Suprapubic skin (tissue), 4 donors: ENCODE measurements around the gene NSF. TPM values are rescaled to one million over a fixed set of nuclear protein-coding genes. Genes with fewer than 3 reads are reported as not detected.
"Not testable (repeated sequence)": the region's sequence is repeated elsewhere in the genome, so short reads cannot be mapped to it uniquely, and the experiment has no call there.

Experiments
- DNase-seq, 2 donors: peaks; one replicate each; pipeline ENCODE4 v3.0.0-alpha.2; 2019; ENCODE audit warnings: low spot score in 2 of 2
- H3K27ac ChIP-seq: fragments of 200-600 bp; sonication (generic); one replicate; pipeline ENCODE4 v1.5.1; 2019
- H3K27me3 ChIP-seq: fragments of 200-600 bp; sonication (generic); one replicate; pipeline ENCODE4 v1.5.1; 2019
- H3K36me3 ChIP-seq: fragments of 200-600 bp; sonication (generic); one replicate; pipeline ENCODE4 v1.5.1; 2019
- H3K4me1 ChIP-seq: fragments of 200-600 bp; sonication (generic); one replicate; pipeline ENCODE4 v1.5.1; 2019
- H3K4me3 ChIP-seq: fragments of 200-600 bp; sonication (generic); one replicate; pipeline ENCODE4 v1.5.1; 2019; ENCODE audit warnings: mild to moderate bottlenecking
- H3K9me3 ChIP-seq: fragments of 200-600 bp; sonication (generic); one replicate; pipeline ENCODE4 v1.5.1; 2019
- WGBS: methylation state at CpG from one replicate; pipeline ENCODE4 v1.1.5; 2018; 5-methylcytosine and 5-hydroxymethylcytosine counted together
- total RNA-seq, 4 donors: library from RNA; depleted of rRNA; stranded (reverse); fragments of >200 nt; gene quantifications; one replicate each; pipeline ENCODE4 v1.1.0, GENCODE V29; 2016

NSF gene
- 10 to 100 TPM; 20.3 to 41.9 (median 29.0) TPM for total RNA-seq

DNA sequence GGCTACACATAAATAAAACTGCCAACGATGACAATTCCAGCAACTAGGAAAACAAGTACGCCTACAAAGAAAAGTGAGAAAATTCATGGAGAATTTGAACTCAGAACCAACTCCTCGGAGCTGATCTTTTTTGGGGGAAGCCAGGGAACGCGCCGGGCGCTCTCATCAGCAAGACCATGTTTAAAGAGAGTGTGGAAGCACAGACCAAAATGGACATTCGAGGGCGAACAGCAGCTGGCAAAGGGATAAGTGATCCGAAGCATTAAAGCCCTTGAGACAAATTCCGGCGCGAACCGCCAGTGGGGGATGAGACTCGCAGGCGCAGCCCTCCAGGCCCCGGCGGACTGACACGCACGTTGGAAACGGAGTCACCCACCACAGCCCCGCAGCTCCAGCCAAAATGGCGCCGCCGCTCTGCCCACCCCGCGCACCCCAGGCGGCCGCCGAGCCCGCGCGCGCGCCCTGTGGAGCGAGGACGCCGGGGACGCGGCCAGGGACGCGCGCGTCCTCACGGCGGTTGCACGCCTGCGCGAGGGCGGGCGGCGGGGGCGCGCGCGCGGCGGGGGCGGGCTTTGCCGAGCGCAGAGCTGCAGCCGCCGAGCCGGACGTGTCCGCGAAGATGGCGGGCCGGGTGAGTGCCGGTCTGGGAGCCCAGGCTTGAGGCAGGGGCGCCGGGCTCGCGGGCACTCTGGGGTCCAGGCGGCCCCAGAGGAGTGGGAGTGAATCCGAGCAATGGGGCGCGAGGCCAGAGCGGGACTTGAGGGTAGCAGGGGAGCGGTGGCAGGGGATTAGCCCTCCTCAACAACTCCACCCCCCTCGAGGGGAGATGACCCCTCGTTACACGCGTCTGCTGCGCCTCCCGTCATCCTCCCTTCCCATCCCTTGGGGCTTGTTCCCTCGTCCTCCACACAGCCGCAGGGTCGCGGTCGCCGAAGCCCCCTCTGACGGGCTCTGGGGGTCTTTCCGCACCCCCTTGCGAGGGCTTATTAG is at the start of gene NSF:
Gene NSF, plus strand, starts transcription at position 513 of the 990 bp plus-strand sequence. Its CDS starts 107 bp downstream, at position 620.
- not testable (repeated sequence) for H3K36me3 ChIP-seq, DNase-seq, H3K27ac ChIP-seq, H3K9me3 ChIP-seq, H3K27me3 ChIP-seq, H3K4me3 ChIP-seq, H3K4me1 ChIP-seq
- WGBS = no CpG with 5 or more reads among the region's 95 CpGs

DNA sequence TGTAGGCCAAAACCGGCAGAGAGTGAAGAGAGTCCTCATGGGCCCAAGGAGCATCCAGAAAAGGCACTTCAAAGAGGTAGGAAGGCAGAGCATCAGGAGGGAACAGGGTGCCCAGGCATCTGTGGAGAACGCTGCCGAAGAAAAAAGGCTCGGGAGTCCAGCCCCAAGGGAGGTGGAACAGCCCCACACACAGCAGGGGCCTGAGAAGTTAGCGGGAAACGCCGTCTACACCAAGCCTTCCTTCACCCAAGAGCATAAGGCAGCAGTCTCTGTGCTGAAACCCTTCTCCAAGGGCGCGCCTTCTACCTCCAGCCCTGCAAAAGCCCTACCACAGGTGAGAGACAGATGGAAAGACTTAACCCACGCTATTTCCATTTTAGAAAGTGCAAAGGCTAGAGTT is 41.9 kb upstream of the NSF start:
- H3K9me3 ChIP-seq, H3K4me3 ChIP-seq, H3K27me3 ChIP-seq, H3K27ac ChIP-seq, H3K36me3 ChIP-seq, DNase-seq, H3K4me1 ChIP-seq: not testable (repeated sequence)
- WGBS = 86% methylated on average over 9 of the region's 10 CpGs

DNA sequence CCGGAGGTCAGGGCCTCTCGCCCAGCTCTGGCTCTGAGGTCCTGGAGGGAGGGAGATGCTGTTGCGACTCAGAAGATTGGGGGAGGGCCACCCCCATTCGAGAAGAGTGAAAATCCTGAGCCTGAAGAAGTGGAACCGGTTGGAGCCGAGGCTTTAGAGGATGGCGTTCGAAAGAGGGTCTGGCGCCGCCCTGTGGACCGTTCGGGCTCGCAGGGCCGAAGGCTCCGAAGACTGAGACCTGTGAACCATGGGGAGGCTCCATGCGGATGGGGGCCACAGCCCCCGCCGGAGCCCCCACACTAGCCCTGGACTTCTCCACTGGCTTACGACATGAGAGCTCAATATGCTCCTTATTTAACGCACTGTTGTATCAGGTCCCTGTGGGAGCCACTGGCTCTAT is 31.3 kb upstream of the NSF start:
- not testable (repeated sequence) for H3K27ac ChIP-seq, H3K4me3 ChIP-seq
- no CpG with 5 or more reads among the region's 20 CpGs for WGBS

DNA sequence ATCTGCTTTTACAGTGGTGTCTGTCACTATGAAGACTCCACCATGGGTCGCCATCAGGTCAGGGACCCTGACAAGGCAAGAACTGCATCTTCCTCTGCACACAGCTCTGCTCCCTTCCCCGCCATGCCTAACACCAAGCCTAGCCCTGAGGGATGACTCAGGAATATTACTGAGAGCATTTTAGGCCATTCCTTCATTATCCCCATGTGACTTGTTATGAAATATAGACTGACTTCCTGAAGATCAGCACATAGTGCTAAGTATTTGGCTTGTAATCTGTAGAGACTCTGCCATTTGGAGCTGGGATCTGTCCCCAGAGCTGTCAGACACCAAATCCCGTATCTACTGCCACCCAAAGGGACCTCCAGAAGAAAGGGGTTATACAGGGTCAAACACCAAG is 30.4 kb upstream of the NSF start:
- no CpG with 5 or more reads among the region's 3 CpGs for WGBS
- not testable (repeated sequence) for DNase-seq, H3K9me3 ChIP-seq, H3K27ac ChIP-seq, H3K4me1 ChIP-seq, H3K27me3 ChIP-seq, H3K36me3 ChIP-seq, H3K4me3 ChIP-seq

More for the DNA sequence above, 31.3 kb upstream of the NSF start:
- not testable (repeated sequence) for H3K9me3 ChIP-seq, H3K36me3 ChIP-seq, H3K27me3 ChIP-seq, DNase-seq, H3K4me1 ChIP-seq

- not testable (repeated sequence) for DNase-seq, H3K27ac ChIP-seq, H3K4me1 ChIP-seq, H3K27me3 ChIP-seq, H3K4me3 ChIP-seq, H3K9me3 ChIP-seq, H3K36me3 ChIP-seq
- WGBS = no CpG with 5 or more reads among the region's 2 CpGs
Observed at GRCh38 chr17:46566284-46566683, 24.2 kb upstream of the NSF start.

DNA sequence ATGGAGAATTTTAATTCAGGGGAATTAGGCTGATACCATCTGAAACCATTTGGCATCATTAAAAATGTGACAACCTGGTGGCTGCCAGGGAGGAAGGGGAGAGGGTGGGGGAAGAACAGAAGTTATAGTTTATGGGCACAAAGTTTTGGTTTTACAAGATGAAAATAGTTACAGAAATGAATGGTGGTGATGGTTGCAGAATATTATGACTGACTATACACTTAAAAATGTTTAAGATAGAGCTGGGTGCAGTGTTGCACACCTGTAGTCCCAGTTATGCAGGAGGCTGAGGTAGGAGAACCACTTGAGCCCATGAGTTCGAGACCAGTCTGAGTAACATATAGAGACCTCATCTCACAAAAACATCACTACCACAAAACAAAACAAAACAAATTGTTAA is 23.5 kb upstream of the NSF start:
- H3K27ac ChIP-seq, H3K36me3 ChIP-seq, H3K9me3 ChIP-seq, DNase-seq, H3K4me1 ChIP-seq, H3K4me3 ChIP-seq, H3K27me3 ChIP-seq: not testable (repeated sequence)
- no CpG with 5 or more reads among the region's 1 CpG for whole genome bisulfite sequencing

DNA sequence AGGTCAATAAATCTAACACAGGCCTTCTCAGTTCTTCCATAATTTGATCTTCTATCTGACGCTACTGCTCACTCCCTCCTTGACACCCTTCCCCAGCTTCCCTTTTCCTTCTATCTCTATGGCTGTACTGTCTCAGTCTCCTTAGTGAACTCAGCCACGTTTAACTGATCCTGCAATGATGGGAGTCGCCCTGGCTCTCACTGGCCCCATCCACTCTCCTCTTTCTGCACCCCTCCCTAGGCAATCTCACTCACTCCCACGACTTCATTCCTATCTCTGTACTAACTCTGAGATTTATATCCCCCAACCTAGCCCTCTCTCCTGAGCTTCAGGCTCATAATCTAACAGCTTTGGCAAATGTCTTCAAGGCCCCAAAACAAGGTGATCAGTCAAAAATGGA is 18.7 kb upstream of the NSF start:
- H3K36me3 ChIP-seq, H3K27ac ChIP-seq, H3K9me3 ChIP-seq, H3K27me3 ChIP-seq, DNase-seq, H3K4me3 ChIP-seq, H3K4me1 ChIP-seq: not testable (repeated sequence)
- WGBS = no CpG with 5 or more reads among the region's 4 CpGs

GRCh38 chr17:46579083-46580075 is 11.1 kb upstream of the NSF start, which contains the start of gene ARL17A:
TSS of gene ARL17A (minus strand) at chr17:46579691. CDS start at chr17:46576322, 3,369 bp downstream.
- H3K4me1 ChIP-seq, H3K9me3 ChIP-seq, H3K36me3 ChIP-seq, H3K27me3 ChIP-seq, H3K27ac ChIP-seq: not testable (repeated sequence)
- peak; percentile 87 to 91 for DNase-seq
- WGBS = no CpG with 5 or more reads among the region's 65 CpGs
- peak within 1 kb of the TSS; percentile 20 for H3K4me3 ChIP-seq

GRCh38 chr17:46580082-46580481 is 10.4 kb upstream of the NSF start:
- not testable (repeated sequence) for H3K4me1 ChIP-seq, H3K27ac ChIP-seq, H3K27me3 ChIP-seq, H3K9me3 ChIP-seq, H3K36me3 ChIP-seq, DNase-seq
- H3K4me3 ChIP-seq = peak overlapping the region; percentile 20
- WGBS = no CpG with 5 or more reads among the region's 18 CpGs

DNA sequence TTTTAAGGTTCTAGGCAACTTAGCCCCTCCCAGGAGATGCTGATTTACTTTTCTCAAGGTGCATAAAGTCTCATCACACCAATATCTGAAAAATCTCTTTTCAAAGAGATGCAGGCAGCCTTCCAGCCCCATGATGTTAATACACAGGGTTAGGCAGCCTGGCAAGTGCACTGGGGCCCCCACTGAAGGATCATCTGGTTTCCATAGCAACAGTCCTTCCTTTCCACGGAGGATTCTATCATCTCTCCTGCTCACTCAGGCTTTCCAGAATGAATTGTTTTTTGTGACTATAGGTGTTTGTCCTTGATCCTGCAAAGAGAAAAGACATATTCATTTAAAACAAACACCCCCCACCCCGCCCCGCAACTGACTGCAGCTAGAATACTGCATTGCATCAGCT is 5.0 kb upstream of the NSF start:
- H3K4me1 ChIP-seq, H3K4me3 ChIP-seq, H3K36me3 ChIP-seq, DNase-seq, H3K27me3 ChIP-seq, H3K9me3 ChIP-seq, H3K27ac ChIP-seq: not testable (repeated sequence)
- WGBS = no CpG with 5 or more reads among the region's 3 CpGs

GRCh38 chr17:46591332-46591731 is 863 bp downstream of the NSF start:
- no CpG with 5 or more reads among the region's 7 CpGs for WGBS
- not testable (repeated sequence) for H3K27ac ChIP-seq, H3K36me3 ChIP-seq, H3K9me3 ChIP-seq, DNase-seq, H3K27me3 ChIP-seq, H3K4me3 ChIP-seq, H3K4me1 ChIP-seq

GRCh38 chr17:46598344-46598931 is 8.0 kb downstream of the NSF start:
- H3K4me1 ChIP-seq, H3K9me3 ChIP-seq, DNase-seq, H3K4me3 ChIP-seq, H3K27ac ChIP-seq, H3K36me3 ChIP-seq, H3K27me3 ChIP-seq: not testable (repeated sequence)
- WGBS = 63% methylated on average over 3 of the region's 3 CpGs

GRCh38 chr17:46600767-46601166 is 10.3 kb downstream of the NSF start:
- H3K36me3 ChIP-seq, DNase-seq, H3K4me3 ChIP-seq, H3K27me3 ChIP-seq, H3K27ac ChIP-seq, H3K9me3 ChIP-seq, H3K4me1 ChIP-seq: not testable (repeated sequence)
- WGBS = no CpG with 5 or more reads among the region's 3 CpGs
